Subcutaneous adipose tissue (tissue), 4 donors: ENCODE data around the gene SECISBP2. TPM values are rescaled to one million over a fixed set of nuclear protein-coding genes. Genes with fewer than 3 reads are reported as not detected.

ENCODE experiments used
- total RNA-seq, 4 donors: library from RNA; depleted of rRNA; stranded (reverse); fragments of >200 nt; gene quantifications; one replicate each; pipeline ENCODE4 v1.1.0, GENCODE V29; 2016
- TF ChIP-seq, protein P1 (sequence below): fragments of 450-650 bp; IDR thresholded peaks from one replicate; pipeline ENCODE4 v1.5.1; 2016; ENCODE audit warnings: low read depth, mild to moderate bottlenecking, control low read depth, antibody characterized with exemption, moderate library complexity

SECISBP2 gene
- total RNA-seq, 4 donors from 2014 or later = 44.4 to 71.0 (median 55.1) TPM

DNA sequence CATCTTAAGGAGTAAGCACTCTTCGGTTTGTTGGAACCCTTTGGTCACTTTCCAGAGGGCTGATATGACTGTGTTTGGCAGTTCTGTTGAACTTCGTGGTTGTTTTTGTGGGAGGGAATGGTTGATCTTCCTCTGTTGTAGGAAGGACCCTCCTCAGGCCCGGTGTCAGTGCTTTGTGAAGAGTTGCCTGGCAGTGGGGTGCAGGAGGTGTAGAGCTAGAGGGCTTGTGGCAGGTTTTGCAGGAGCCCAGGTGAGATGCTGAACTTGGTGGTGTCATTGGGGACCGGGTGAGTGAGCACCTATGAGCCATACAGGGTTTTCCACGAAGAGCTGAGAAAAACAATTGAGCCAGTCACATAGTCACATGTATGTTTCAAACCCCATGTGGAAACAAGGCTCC is 27.2 kb downstream of the SECISBP2 start:
- TF ChIP-seq, protein P1, sequence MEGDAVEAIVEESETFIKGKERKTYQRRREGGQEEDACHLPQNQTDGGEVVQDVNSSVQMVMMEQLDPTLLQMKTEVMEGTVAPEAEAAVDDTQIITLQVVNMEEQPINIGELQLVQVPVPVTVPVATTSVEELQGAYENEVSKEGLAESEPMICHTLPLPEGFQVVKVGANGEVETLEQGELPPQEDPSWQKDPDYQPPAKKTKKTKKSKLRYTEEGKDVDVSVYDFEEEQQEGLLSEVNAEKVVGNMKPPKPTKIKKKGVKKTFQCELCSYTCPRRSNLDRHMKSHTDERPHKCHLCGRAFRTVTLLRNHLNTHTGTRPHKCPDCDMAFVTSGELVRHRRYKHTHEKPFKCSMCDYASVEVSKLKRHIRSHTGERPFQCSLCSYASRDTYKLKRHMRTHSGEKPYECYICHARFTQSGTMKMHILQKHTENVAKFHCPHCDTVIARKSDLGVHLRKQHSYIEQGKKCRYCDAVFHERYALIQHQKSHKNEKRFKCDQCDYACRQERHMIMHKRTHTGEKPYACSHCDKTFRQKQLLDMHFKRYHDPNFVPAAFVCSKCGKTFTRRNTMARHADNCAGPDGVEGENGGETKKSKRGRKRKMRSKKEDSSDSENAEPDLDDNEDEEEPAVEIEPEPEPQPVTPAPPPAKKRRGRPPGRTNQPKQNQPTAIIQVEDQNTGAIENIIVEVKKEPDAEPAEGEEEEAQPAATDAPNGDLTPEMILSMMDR = no peak

DNA sequence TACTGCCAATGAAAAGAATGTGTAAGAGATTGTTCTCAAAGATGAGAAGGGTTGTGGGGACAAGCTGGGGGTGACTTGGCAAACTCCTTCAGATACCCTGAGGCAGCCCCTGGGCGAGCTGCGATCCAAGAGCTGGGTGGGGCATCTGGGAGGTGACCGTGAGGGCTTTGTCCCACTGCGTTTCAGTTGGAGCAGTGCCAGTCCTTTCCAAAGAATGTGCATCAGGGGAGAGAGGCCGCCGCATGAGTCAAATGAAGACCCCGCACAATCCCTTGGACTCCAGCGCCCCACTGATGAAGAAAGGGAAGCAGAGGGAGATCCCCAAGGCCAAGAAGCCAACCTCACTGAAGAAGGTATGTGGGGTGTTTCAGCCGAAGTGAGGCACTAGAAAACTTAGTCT is 28.4 kb downstream of the SECISBP2 start:
- TF ChIP-seq, protein P1 = no peak

DNA sequence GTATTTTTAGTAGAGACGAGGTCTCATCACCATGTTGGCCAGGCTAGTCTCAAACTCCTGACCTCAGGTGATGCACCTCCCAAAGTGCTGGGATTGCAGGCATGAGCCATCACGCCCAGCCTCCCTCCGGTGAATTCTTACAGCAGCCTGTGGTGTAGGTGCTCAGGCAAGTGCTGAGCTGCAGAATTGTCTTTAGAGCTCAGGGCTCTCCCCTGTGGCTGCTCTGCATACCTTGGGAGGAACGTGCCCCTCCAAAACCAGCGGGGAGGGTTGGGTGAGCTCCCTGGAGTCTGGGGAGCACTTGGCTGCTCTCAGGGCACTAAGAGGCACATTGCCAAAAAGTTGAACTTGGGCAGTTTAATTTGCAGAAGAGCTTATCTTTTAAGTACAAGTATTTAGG is 29.4 kb downstream of the SECISBP2 start:
- TF ChIP-seq, protein P1 = no peak

DNA sequence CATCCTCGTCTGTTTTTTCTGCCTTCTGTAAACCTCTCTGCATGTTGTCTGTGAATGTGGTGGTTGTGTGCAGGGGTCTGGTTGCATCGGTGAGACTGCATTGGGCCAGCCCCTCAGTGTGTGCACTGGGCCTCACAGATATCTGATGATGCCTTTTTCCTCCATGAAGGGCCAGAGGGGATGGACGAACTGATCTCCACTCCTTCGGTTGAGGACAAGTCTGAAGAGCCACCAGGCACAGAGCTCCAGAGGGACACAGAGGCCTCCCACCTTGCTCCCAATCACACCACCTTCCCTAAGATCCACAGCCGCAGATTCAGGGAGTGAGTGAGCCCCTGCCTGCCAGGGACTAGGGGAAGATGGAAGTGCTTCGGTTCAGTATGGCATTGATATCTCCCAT is 31.3 kb downstream of the SECISBP2 start:
- TF ChIP-seq, protein P1 = no peak

DNA sequence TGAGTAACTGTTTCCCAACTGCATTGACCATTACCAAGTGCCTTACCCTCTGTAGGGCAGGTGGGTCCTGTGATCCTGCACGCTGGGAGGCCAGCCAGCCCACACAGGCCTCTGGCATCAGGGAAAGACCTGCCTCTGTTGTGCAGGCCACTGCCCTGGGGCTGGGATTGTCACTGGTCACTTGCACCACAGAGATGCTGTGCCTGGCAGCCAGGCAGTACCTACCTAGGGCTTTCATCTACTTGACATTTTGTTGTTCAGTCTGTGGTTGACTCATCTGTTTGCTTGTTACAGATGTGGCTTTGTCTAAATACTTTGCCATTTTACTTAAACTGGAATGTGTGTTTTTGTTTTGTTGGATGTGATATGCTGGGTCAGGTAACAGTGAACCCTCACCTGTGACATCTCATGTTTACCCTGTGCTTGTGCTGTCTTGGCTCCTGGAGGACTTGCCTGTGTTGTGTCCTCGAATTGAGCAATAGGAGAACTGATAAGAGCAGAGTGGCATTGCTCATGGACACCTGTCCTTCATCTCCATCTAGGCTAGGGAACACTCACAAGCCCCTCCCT is 32.8 kb downstream of the SECISBP2 start:
- TF ChIP-seq, protein P1 = no peak

DNA sequence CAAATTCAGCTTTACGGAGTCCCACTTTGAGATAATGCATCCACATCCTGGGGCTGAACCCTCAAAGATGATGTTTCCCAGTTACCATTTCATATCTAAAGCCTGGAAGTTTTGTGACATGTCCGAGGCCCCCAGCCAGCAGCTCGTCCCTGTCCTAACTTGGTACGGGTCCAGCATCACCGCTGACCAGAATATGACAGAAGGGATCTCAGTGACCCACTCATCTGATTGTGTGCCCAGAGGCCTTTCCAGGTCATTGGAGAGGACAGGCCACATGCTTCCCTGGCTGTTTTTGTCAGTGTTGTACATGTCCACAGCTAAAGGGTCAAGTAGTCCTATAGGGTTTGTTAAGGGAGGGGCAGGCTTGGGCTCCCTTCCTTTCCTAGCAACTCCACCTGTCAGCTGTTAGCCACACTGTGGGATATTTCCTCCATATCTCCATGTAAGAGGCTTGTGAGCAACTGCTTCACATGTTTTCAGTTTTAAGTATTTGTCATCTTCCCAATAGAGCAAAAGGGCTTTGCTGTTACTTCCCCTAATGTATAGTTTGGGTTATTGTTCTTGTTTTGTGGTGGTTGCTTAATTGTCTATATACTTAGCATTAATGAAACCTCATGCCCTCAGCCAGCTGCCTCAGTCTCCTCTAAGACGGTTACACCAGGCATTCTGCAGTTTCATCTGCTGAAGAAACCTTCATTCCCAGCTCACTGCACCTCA is 33.4 kb downstream of the SECISBP2 start:
- TF ChIP-seq, protein P1 = no peak

DNA sequence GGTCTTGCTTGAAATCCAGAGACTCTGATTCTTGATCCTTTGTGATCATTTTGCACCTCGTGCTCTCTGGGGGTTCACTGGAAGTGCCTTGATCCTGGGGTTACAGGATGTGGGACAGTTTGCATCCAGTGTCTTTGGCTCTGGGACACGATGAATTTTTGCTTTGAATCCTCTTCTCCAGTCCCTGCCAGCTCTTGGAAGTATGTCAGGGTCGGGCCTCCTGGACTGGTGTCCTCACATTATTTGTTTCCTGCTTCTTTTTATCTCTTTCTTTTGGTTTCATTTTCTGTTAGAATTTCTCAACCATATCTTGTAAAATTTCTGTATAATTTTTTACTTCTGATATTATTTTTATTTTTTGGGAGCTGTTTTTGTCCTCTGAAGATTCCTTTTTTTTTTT is 34.2 kb downstream of the SECISBP2 start:
- TF ChIP-seq, protein P1 = no peak
